Fibroblast of skin of right biceps (primary cell): Measurements from ENCODE around the gene EFNB3.

Experiments used
- DNase-seq: peaks from one replicate; pipeline ENCODE4 v3.0.0-alpha.2; 2013

Gene EFNB3

GRCh38 chr17:7719661-7720060, 14.7 kb downstream of the EFNB3 start:
- DNase-seq = no peak

GRCh38 chr17:7720125-7720524, 15.1 kb downstream of the EFNB3 start:
- DNase-seq = no peak

GRCh38 chr17:7721612-7722011, 16.6 kb downstream of the EFNB3 start:
- no peak for DNase-seq

- no peak for DNase-seq
Measured at GRCh38 chr17:7727886-7728285, 22.9 kb downstream of the EFNB3 start.

DNA sequence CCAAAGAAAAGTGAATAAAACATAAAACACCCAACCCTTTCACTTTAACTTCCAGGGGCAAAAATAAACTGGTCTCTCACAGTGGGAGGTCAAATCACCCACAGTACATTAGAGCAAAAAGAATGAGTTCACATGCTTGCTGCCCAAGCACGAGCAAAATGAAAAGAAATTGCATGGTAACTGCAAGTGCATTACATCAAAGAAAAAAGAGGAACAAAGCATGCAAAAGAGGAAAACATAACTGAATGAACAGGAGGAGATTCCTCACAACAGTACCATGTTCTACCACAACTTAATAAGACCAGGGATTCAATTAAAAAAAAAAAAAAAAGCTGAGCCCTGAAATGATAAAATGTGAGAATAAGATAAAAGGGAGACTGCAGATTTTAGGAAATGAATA, 24.8 kb downstream of the EFNB3 start:
- no peak for DNase-seq

DNA sequence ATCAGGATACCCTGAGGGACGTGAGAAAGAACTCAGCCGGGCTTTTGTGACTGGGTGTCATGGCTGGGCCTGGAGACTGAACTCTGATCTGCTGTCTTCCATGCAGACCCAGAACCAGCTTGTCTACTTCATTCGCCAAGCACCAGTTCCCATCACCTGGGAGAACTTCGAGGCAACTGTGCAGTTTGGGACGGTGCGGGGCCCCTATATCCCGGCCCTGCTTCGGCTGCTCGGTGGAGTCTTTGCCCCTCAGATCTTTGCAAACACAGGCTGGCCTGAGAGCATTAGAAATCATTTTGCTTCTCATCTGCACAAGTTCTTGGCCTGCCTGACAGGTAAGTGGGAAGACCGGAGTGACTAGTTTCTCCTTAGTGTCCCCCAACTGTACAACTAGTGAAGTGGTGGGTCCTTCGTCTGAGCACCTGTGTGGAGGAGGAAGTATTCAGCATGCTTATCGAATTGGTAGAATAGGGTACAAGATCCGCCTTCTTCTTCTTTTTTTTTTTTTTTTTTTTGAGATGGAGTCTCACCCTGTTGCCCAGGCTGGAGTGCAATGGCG, 28.1 kb downstream of the EFNB3 start:
- no peak for DNase-seq

- no peak for DNase-seq
Measured at GRCh38 chr17:7737601-7738000, 32.6 kb downstream of the EFNB3 start.

- no peak for DNase-seq
Measured at GRCh38 chr17:7739746-7740145, 34.7 kb downstream of the EFNB3 start.

GRCh38 chr17:7740481-7741001, 35.5 kb downstream of the EFNB3 start:
- DNase-seq = no peak

GRCh38 chr17:7742729-7743128, 37.7 kb downstream of the EFNB3 start:
- no peak for DNase-seq

GRCh38 chr17:7744416-7744815, 39.4 kb downstream of the EFNB3 start:
- no peak for DNase-seq

- peak; percentile 75 for DNase-seq
Measured at GRCh38 chr17:7745748-7746470, 40.9 kb downstream of the EFNB3 start.

GRCh38 chr17:7747635-7748071, 42.7 kb downstream of the EFNB3 start:
- DNase-seq = peak; percentile 78

GRCh38 chr17:7748076-7748775, 43.2 kb downstream of the EFNB3 start:
- DNase-seq = peak; percentile 38

GRCh38 chr17:7750321-7750821, 45.4 kb downstream of the EFNB3 start:
- peak; percentile 94 for DNase-seq

DNA sequence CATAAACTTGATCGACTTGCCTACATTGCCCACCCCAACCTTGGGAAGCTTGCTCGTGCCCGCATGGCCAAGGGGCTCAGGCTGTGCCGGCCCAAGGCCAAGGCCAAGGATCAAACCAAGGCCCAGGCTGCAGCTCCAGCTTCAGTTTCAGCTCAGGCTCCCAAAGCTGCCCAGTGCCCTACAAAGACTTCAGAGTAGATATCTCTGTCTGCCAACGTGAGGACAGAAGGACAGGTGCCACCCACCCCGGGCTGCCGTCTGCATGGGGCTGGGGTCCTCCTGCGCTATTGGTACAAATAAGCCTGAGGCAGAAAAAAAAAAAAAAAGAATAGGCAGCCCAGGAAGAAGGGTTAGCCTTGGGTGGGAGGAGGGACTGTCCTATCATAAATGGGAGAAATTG, 49.7 kb downstream of the EFNB3 start:
- DNase-seq = no peak

- DNase-seq = no peak
Measured at GRCh38 chr17:7755095-7755890, 50.3 kb downstream of the EFNB3 start.

DNA sequence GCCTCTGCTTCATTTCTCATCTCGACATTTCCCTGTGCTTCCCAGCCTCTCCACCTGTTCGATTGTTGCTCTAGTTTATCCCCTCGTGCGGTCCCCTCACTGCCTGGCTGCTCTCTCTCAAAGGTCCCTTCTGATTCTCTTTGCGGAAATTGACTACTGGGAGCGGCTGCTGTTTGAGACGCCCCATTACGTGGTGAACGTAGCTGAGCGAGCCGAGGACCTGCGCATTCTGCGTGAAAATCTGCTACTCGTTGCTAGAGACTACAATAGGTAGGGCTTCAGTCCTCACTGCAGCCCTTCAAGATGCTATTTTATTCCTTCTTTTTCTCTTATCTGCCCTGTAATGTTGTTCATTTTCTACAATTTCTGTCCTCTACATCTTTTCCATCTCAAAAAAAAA, 52.0 kb downstream of the EFNB3 start:
- no peak for DNase-seq
